WTC11 (cell line): ENCODE results near the gene PALMD. TPM values are rescaled to one million over a fixed set of nuclear protein-coding genes. Genes with fewer than 3 reads are reported as not detected.

Experiments
- ATAC-seq: fragments of 200-7000 bp; cut with Tn5 transposase; 2 replicates; pipeline ENCODE4 v1.10.0; 2021; ENCODE audit warnings: mild to moderate bottlenecking, moderate library complexity
- CTCF ChIA-PET: fragments of 300-600 bp; sonication (Branson Sonifier 250); formaldehyde crosslinking; loops from one replicate; lab custom pipeline; 2021; ENCODE audit warnings: antibody characterized with exemption; lab: Charles Lee
- POLR2A ChIA-PET: fragments of 350-600 bp; sonication (Branson Sonifier 250); formaldehyde crosslinking; loops from one replicate; lab custom pipeline; 2021; ENCODE audit warnings: antibody characterized with exemption; lab: Charles Lee
- DNase-seq: peaks from one replicate; pipeline ENCODE4 v3.0.0; 2021; ENCODE audit warnings: low spot score
- H3K27ac Mint-ChIP-seq: 2 replicates; pipeline ENCODE4 v1.8.0; 2021; ENCODE audit warnings: mixed read lengths
- H3K27me3 Mint-ChIP-seq: 2 replicates; pipeline ENCODE4 v1.8.0; 2021; ENCODE audit warnings: low read depth, mild to moderate bottlenecking, moderate library complexity, mixed read lengths
- H3K36me3 Mint-ChIP-seq: 2 replicates; pipeline ENCODE4 v1.8.0; 2021; ENCODE audit warnings: mixed read lengths
- H3K4me1 Mint-ChIP-seq: 2 replicates; pipeline ENCODE4 v1.8.0; 2022; ENCODE audit warnings: mixed read lengths
- H3K4me3 Mint-ChIP-seq: 2 replicates; pipeline ENCODE4 v1.8.0; 2021; ENCODE audit warnings: mild to moderate bottlenecking, moderate library complexity, mixed read lengths
- H3K9me3 Mint-ChIP-seq: 2 replicates; pipeline ENCODE4 v1.8.0; 2021; ENCODE audit warnings: mixed read lengths
- CTCF ChIP-seq: fragments of 200-600 bp; IDR thresholded peaks from 2 replicates; pipeline ENCODE4 v1.8.0; 2022; ENCODE audit warnings: antibody characterized with exemption
- FOXJ3 ChIP-seq: sonication (generic); formaldehyde crosslinking; IDR thresholded peaks from 2 replicates; pipeline ENCODE4 v1.9.0; 2021; ENCODE audit warnings: missing genetic modification reagents, mild to moderate bottlenecking, borderline replicate concordance
- JAZF1 ChIP-seq: fragments of 250-450 bp; sonication (Bioruptor Pico); IDR thresholded peaks from 2 replicates; pipeline ENCODE4 v1.9.0; 2021; ENCODE audit warnings: moderate library complexity, mild to moderate bottlenecking, inconsistent platforms
- MAX ChIP-seq: sonication (generic); formaldehyde crosslinking; IDR thresholded peaks from 2 replicates; pipeline ENCODE4 v1.8.0; 2022; ENCODE audit warnings: mild to moderate bottlenecking, missing genetic modification reagents
- RELA ChIP-seq: sonication (generic); formaldehyde crosslinking; IDR thresholded peaks from 2 replicates; pipeline ENCODE4 v1.8.1; 2022; ENCODE audit warnings: missing genetic modification reagents, mild to moderate bottlenecking, borderline replicate concordance
- SMAD4 ChIP-seq: sonication (generic); formaldehyde crosslinking; IDR thresholded peaks from 2 replicates; pipeline ENCODE4 v1.8.0; 2022; ENCODE audit warnings: mild to moderate bottlenecking, missing genetic modification reagents
- TP53 ChIP-seq: sonication (generic); formaldehyde crosslinking; IDR thresholded peaks from 2 replicates; pipeline ENCODE4 v1.8.1; 2023; ENCODE audit warnings: mild to moderate bottlenecking, missing genetic modification reagents
- ZNF121 ChIP-seq: sonication (generic); formaldehyde crosslinking; IDR thresholded peaks from 2 replicates; pipeline ENCODE4 v1.8.0; 2023; ENCODE audit warnings: missing genetic modification reagents
- ZNF396 ChIP-seq: fragments of 250-450 bp; sonication (Bioruptor Pico); IDR thresholded peaks from 2 replicates; pipeline ENCODE4 v1.8.0; 2021; ENCODE audit warnings: mild to moderate bottlenecking, moderate library complexity, borderline replicate concordance
- ZNF512 ChIP-seq: sonication (generic); formaldehyde crosslinking; IDR thresholded peaks from 2 replicates; pipeline ENCODE4 v1.8.1; 2022; ENCODE audit warnings: missing genetic modification reagents, borderline replicate concordance
- total RNA-seq: library from RNA; stranded (reverse); gene quantifications from 3 replicates; pipeline ENCODE4 v1.2.3, GENCODE V29; 2021

The PALMD gene
- total RNA-seq, 1 experiment from 2014 or later, result 0.07 TPM

GRCh38 chr1:99685516-99686180 lies 39.7 kb downstream of the PALMD start:
- H3K9me3 Mint-ChIP-seq, result no peaks in the 10 kb centered on the region
- no peak overlapping the region for H3K27ac Mint-ChIP-seq
- H3K36me3 Mint-ChIP-seq, result no peaks in the 10 kb centered on the region
- ChIA-PET POLR2A (no interaction called here), CTCF (interaction anchor here (0.7 to 1.5 kb wide), 16 partner anchors 8 to 891 kb away, joined by 3 to 9 read pairs (median 4); partner anchors contain the start of genes PALMD and PLPPR4)
- no peaks in the 10 kb centered on the region; the same call in none of the 2 replicates for H3K27me3 Mint-ChIP-seq
- H3K4me1 Mint-ChIP-seq, result no peaks in the 10 kb centered on the region
- ATAC-seq, result peak; percentile 97
- H3K4me3 Mint-ChIP-seq, result no peak overlapping the region
- TF ChIP-seq TP53 (CRISPR knock-in tag) (no peak), CTCF (peak; percentile 60)
- DNase-seq, result peak; percentile 64

GRCh38 chr1:99691175-99691574 lies 45.3 kb downstream of the PALMD start:
- Mint-ChIP-seq H3K4me1 (no peaks in the 10 kb centered on the region), H3K4me3 (no peak overlapping the region), H3K9me3 (no peaks in the 10 kb centered on the region), H3K36me3 (no peaks in the 10 kb centered on the region), H3K27me3 (no peaks in the 10 kb centered on the region; the same call in 1 of the 2 replicates), H3K27ac (no peak overlapping the region)
- CTCF ChIA-PET, result no interaction called here
- DNase-seq (no peak), ATAC-seq (no peak)
- POLR2A ChIA-PET, result interaction anchor here (0.7 kb wide), 1 partner anchor 474 kb away, joined by 4 read pairs; no protein-coding TSS in a partner anchor
- no peak for TF ChIP-seq JAZF1
- TF ChIP-seq RELA, result no peak
- no peak for TF ChIP-seq ZNF512 (CRISPR knock-in tag)
- TF ChIP-seq FOXJ3, result no peak

- ATAC-seq, result no peak
Observed at GRCh38 chr1:99696616-99697015, 50.7 kb downstream of the PALMD start.

GRCh38 chr1:99697580-99697979 lies 51.7 kb downstream of the PALMD start:
- ATAC-seq (no peak), DNase-seq (no peak)

More at GRCh38 chr1:99696616-99697015, 50.7 kb downstream of the PALMD start:
- no peak for DNase-seq
- POLR2A ChIA-PET, result no interaction called here
- Mint-ChIP-seq H3K36me3 (peaks cover 3% of the 10 kb centered on the region), H3K27me3 (no peaks in the 10 kb centered on the region), H3K27ac (no peak overlapping the region), H3K4me3 (no peak overlapping the region), H3K9me3 (peaks cover 8% of the 10 kb centered on the region), H3K4me1 (no peaks in the 10 kb centered on the region)
- no peak for TF ChIP-seq SMAD4
- CTCF ChIA-PET, result interaction anchor here (1.4 kb wide), 1 partner anchor 11 kb away, joined by 7 read pairs; no protein-coding TSS in a partner anchor

GRCh38 chr1:99700020-99700419 lies 54.1 kb downstream of the PALMD start:
- Mint-ChIP-seq H3K4me1 (peaks cover 5% of the 10 kb centered on the region; the same call in 1 of the 2 replicates), H3K27me3 (no peaks in the 10 kb centered on the region), H3K9me3 (peaks cover 21% of the 10 kb centered on the region), H3K36me3 (peaks cover 14% of the 10 kb centered on the region)
- no peak for TF ChIP-seq MAX
- TF ChIP-seq, all 79 proteins: peak for 0
- CTCF ChIA-PET, result no interaction called here
- ATAC-seq (no peak), DNase-seq (no peak)
- no peak overlapping the region for H3K4me3 Mint-ChIP-seq
- no peak overlapping the region for H3K27ac Mint-ChIP-seq
- POLR2A ChIA-PET, result no interaction called here

More at GRCh38 chr1:99697580-99697979, 51.7 kb downstream of the PALMD start:
- H3K4me3 Mint-ChIP-seq, result no peak overlapping the region
- POLR2A ChIA-PET, result no interaction called here
- peaks cover 12% of the 10 kb centered on the region for H3K36me3 Mint-ChIP-seq
- TF ChIP-seq ZNF121 (no peak), ZNF396 (CRISPR knock-in tag) (no peak)
- H3K27me3 Mint-ChIP-seq, result no peaks in the 10 kb centered on the region
- H3K9me3 Mint-ChIP-seq, result peaks cover 18% of the 10 kb centered on the region
- no peak overlapping the region for H3K27ac Mint-ChIP-seq
- CTCF ChIA-PET, result no interaction called here
- H3K4me1 Mint-ChIP-seq, result no peaks in the 10 kb centered on the region
